NOMO-1 (cell line): ENCODE data around the gene AMBP.
"Not testable (repeated sequence)": the region's sequence is repeated elsewhere in the genome, so short reads cannot be mapped to it uniquely, and the experiment has no call there.

Experiments used
- DNase-seq, 2 experiments: peaks; one replicate each; lab custom pipeline; 2025; ENCODE audit not compliant: unreplicated experiment in 2 of 2; lab: John Stamatoyannopoulos, UW

AMBP gene

GRCh38 chr9:114092336-114092735, 14.2 kb upstream of the AMBP start:
- no peak for DNase-seq

- DNase-seq: no peak
These were observed 13.6 kb upstream of the AMBP start for GRCh38 chr9:114091711-114092110.

- no peak for DNase-seq
These were observed 12.7 kb upstream of the AMBP start for GRCh38 chr9:114090798-114091197.

GRCh38 chr9:114089206-114089840, 11.2 kb upstream of the AMBP start:
- no peak for DNase-seq

- no peak for DNase-seq
These were observed 10.6 kb upstream of the AMBP start for GRCh38 chr9:114088571-114089170.

GRCh38 chr9:114087721-114088120, 9.6 kb upstream of the AMBP start:
- DNase-seq: no peak

GRCh38 chr9:114086607-114087006, 8.5 kb upstream of the AMBP start:
- no peak for DNase-seq

GRCh38 chr9:114086009-114086408, 7.9 kb upstream of the AMBP start:
- DNase-seq: no peak

- DNase-seq: no peak
These were observed 7.3 kb upstream of the AMBP start for GRCh38 chr9:114085387-114085789.

GRCh38 chr9:114084282-114085073, 6.4 kb upstream of the AMBP start:
- DNase-seq: no peak

- no peak for DNase-seq
These were observed 5.6 kb upstream of the AMBP start for GRCh38 chr9:114083666-114084065.

GRCh38 chr9:114082763-114083412, 4.8 kb upstream of the AMBP start:
- DNase-seq: not testable (repeated sequence)

- peak; percentile 16 to 66 for DNase-seq
These were observed 4.1 kb upstream of the AMBP start for GRCh38 chr9:114082017-114082762.

GRCh38 chr9:114081441-114082016, 3.4 kb upstream of the AMBP start:
- no peak for DNase-seq

- DNase-seq: no peak
These were observed 2.8 kb upstream of the AMBP start for GRCh38 chr9:114080773-114081440.

GRCh38 chr9:114080195-114080772, 2.2 kb upstream of the AMBP start:
- DNase-seq: no peak

- DNase-seq: no peak
These were observed 669 bp upstream of the AMBP start for GRCh38 chr9:114078781-114079156.

- no peak for DNase-seq
These were observed 800 bp downstream of the AMBP start for GRCh38 chr9:114077162-114077837.
